ENCODE results near the gene RBMS1. TPM values are rescaled to one million over a fixed set of nuclear protein-coding genes. Genes with fewer than 3 reads are reported as not detected.
A peak's percentile ranks its signal among the peaks of the same experiment; 100 is the strongest.

RBMS1 gene
- total and polyA plus RNA-seq, 2 experiments from 2014 or later = 55.5 to 94.8 TPM

GRCh38 chr2:160512491-160512890, 18.9 kb upstream of the RBMS1 start:
- no peaks in the 10 kb centered on the region for H3F3A ChIP-seq (replicated peaks; ENCODE audit: low read depth)
- DNase-seq (ENCODE audit: low spot score) = no peak
- no peaks in the 10 kb centered on the region for H3K79me2 ChIP-seq (replicated peaks; ENCODE audit: insufficient read depth)
- peak overlapping the region; percentile 83; the same call in 1 of the 2 replicates for H2AFZ ChIP-seq
- H3K27me3 ChIP-seq (ENCODE audit: insufficient read depth) = no peaks in the 10 kb centered on the region
- no peak overlapping the region for H3K27ac Mint-ChIP-seq
- H3K27me3 Mint-ChIP-seq (ENCODE audit: insufficient read depth, low read depth, poor library complexity) = peaks cover 2% of the 10 kb centered on the region
- H3K4me3 Mint-ChIP-seq = no peak overlapping the region
- H3K4me1 Mint-ChIP-seq = peaks cover 17% of the 10 kb centered on the region
- no peak overlapping the region for H3K4me3 ChIP-seq
- H3K9me2 ChIP-seq (ENCODE audit: insufficient read depth) = peaks cover 4% of the 10 kb centered on the region; the same call in 1 of the 2 replicates
- no peak for ATAC-seq
- H3K4me2 ChIP-seq = no peak overlapping the region
- no peak overlapping the region for H3K27ac ChIP-seq (ENCODE audit: low read depth)
- H3K36me3 Mint-ChIP-seq (ENCODE audit: low read depth) = no peaks in the 10 kb centered on the region
- TF ChIP-seq EZH2 (IDR thresholded peaks at IDR 0.05; ENCODE audit: low read depth, unreplicated experiment) (no peak), JUNB (IDR thresholded peaks at IDR 0.05; ENCODE audit: unreplicated experiment) (no peak), NANOG (IDR thresholded peaks at IDR 0.05; ENCODE audit: borderline replicate concordance) (no peak), POLR2AphosphoS5 (IDR thresholded peaks at IDR 0.05; ENCODE audit: low read depth) (no peak), CREB1 (CRISPR knock-in tag; IDR thresholded peaks at IDR 0.05; ENCODE audit: low read depth) (no peak), ZNF114 (CRISPR knock-in tag; IDR thresholded peaks at IDR 0.05) (no peak), ZNF331 (CRISPR knock-in tag; IDR thresholded peaks at IDR 0.05; ENCODE audit: low read depth) (no peak), EZH2phosphoT487 (IDR thresholded peaks at IDR 0.05; ENCODE audit: unreplicated experiment) (no peak), ETS1 (IDR thresholded peaks at IDR 0.05) (no peak), REST (IDR thresholded peaks at IDR 0.05; ENCODE audit: unreplicated experiment) (no peak), ZNF462 (CRISPR knock-in tag; IDR thresholded peaks at IDR 0.05) (no peak), CTCF (conservative IDR thresholded peaks at IDR 0.05; ENCODE audit: low read depth in 2 of 2) (no peak), STAT1 (IDR thresholded peaks at IDR 0.05; ENCODE audit: unreplicated experiment) (no peak)
- peaks cover 13% of the 10 kb centered on the region; the same call in 1 of the 2 replicates for H3K4me1 ChIP-seq (ENCODE audit: insufficient read depth)
- H3K9me3 Mint-ChIP-seq = no peaks in the 10 kb centered on the region
- no peaks in the 10 kb centered on the region for H3K36me3 ChIP-seq (ENCODE audit: insufficient read depth)
- H4K20me1 ChIP-seq (replicated peaks; ENCODE audit: insufficient read depth) = no peaks in the 10 kb centered on the region

Measured in GM23338 (cell line).